Caco-2 (cell line): ENCODE results near the gene KIF14. TPM values are rescaled to one million over a fixed set of nuclear protein-coding genes. Genes with fewer than 3 reads are reported as not detected.

Experiments used
- BruUV-seq: library from RNA; stranded (reverse); fragments of 400-500 nt; replicated peaks from 2 replicates; lab custom pipeline; 2021; lab: Mats Ljungman, UMichigan
- CTCF ChIA-PET: fragments of 300-600 bp; sonication (Branson Sonifier 250); formaldehyde crosslinking; loops from one replicate; lab custom pipeline; 2022; ENCODE audit warnings: antibody characterized with exemption; lab: Charles Lee
- POLR2A ChIA-PET: fragments of 300-600 bp; sonication (Branson Sonifier 250); formaldehyde crosslinking; loops from one replicate; lab custom pipeline; 2022; ENCODE audit warnings: antibody characterized with exemption; lab: Charles Lee
- DNase-seq, 2 experiments: peaks; one replicate each; pipeline versions ENCODE4 v3.0.0 to v3.0.0-alpha.2; 2020 to 2022
- H3K27me3 ChIP-seq: replicated peaks from 2 replicates; pipeline ENCODE4 v1.6.0; 2011; ENCODE audit warnings: low read length; ENCODE audit not compliant: control insufficient read depth, insufficient read depth
- H3K36me3 ChIP-seq: 2 replicates; pipeline ENCODE4 v1.5.1; 2011; ENCODE audit warnings: low read length; ENCODE audit not compliant: control insufficient read depth, insufficient read depth
- H3K4me1 ChIP-seq: fragments of 250-450 bp; sonication (Bioruptor Pico); 2 replicates; pipeline ENCODE4 v1.5.1; 2020; ENCODE audit warnings: mild to moderate bottlenecking
- H3K4me3 ChIP-seq: 2 replicates; pipeline ENCODE4 v1.5.1; 2011; ENCODE audit warnings: low read depth, mild to moderate bottlenecking, control low read depth, low read length
- H3K9me3 ChIP-seq: fragments of 250-450 bp; sonication (Bioruptor Pico); 2 replicates; pipeline ENCODE4 v1.5.1; 2020; ENCODE audit warnings: mild to moderate bottlenecking, moderate library complexity
- H3K27ac Mint-ChIP-seq: one replicate; pipeline ENCODE4 v1.8.0; 2022; ENCODE audit warnings: mixed read lengths; ENCODE audit not compliant: unreplicated experiment
- H3K27me3 Mint-ChIP-seq: one replicate; pipeline ENCODE4 v1.8.0; 2022; ENCODE audit warnings: mixed read lengths; ENCODE audit not compliant: insufficient read depth, unreplicated experiment
- H3K36me3 Mint-ChIP-seq: one replicate; pipeline ENCODE4 v1.8.0; 2022; ENCODE audit warnings: mild to moderate bottlenecking, mixed read lengths; ENCODE audit not compliant: insufficient read depth, unreplicated experiment
- H3K4me1 Mint-ChIP-seq: one replicate; pipeline ENCODE4 v1.8.0; 2022; ENCODE audit warnings: low read depth, mixed read lengths; ENCODE audit not compliant: unreplicated experiment
- H3K4me3 Mint-ChIP-seq: one replicate; pipeline ENCODE4 v1.8.0; 2022; ENCODE audit warnings: mild to moderate bottlenecking, moderate library complexity, mixed read lengths; ENCODE audit not compliant: unreplicated experiment
- H3K9me3 Mint-ChIP-seq: one replicate; pipeline ENCODE4 v1.8.0; 2022; ENCODE audit warnings: mixed read lengths; ENCODE audit not compliant: unreplicated experiment
- CTCF ChIP-seq, 2 experiments: fragments of 200-600 bp in 1 of 2; IDR thresholded peaks; 1 replicate in 1 of 2; 2 replicates in 1 of 2; pipeline versions ENCODE4 v1.5.1 to v1.8.0; 2011 to 2022; ENCODE audit warnings: antibody characterized with exemption in 1 of 2, control low read depth in 1 of 2, inconsistent platforms in 1 of 2, low read depth in 1 of 2, low read length in 1 of 2, mild to moderate bottlenecking in 1 of 2, moderate library complexity in 1 of 2; ENCODE audit not compliant: insufficient read depth in 1 of 2, severe bottlenecking in 1 of 2, unreplicated experiment in 1 of 2
- intact Hi-C: fragments of 100-400 bp; cut with micrococcal nuclease; formaldehyde crosslinking; loops from one replicate; pipeline ENCODE4 v1.10.0; 2022; ENCODE audit not compliant: unreplicated experiment
- total RNA-seq: library from RNA; stranded (reverse); gene quantifications from 2 replicates; pipeline ENCODE4 v1.2.3, GENCODE V29; 2022

KIF14 gene
- total RNA-seq, 1 experiment from 2014 or later = 11.6 TPM

GRCh38 chr1:200660719-200661118 is 40.2 kb upstream of the KIF14 start:
- no TSS peak for BruUV-seq
- DNase-seq = no peak
- H3K4me1 Mint-ChIP-seq = peaks cover 7% of the 10 kb centered on the region
- peaks cover 16% of the 10 kb centered on the region for H3K4me1 ChIP-seq
- H3K9me3 ChIP-seq = no peaks in the 10 kb centered on the region
- no peaks in the 10 kb centered on the region for H3K27me3 ChIP-seq
- intact Hi-C loops = no loop called here
- no peak overlapping the region for H3K27ac Mint-ChIP-seq
- ChIA-PET POLR2A (no interaction called here), CTCF (no interaction called here)
- no peaks in the 10 kb centered on the region for H3K27me3 Mint-ChIP-seq
- H3K36me3 Mint-ChIP-seq = peaks cover 29% of the 10 kb centered on the region
- H3K4me3 Mint-ChIP-seq = no peak overlapping the region
- H3K4me3 ChIP-seq = no peak overlapping the region
- no peaks in the 10 kb centered on the region for H3K9me3 Mint-ChIP-seq
- TF ChIP-seq CTCF (IDR thresholded peaks at IDR 0.05; ENCODE audit: insufficient read depth in 1 of 2, low read depth in 1 of 2, low read length in 1 of 2, severe bottlenecking in 1 of 2, unreplicated experiment in 1 of 2) = no peak
- H3K36me3 ChIP-seq = no peaks in the 10 kb centered on the region

GRCh38 chr1:200659269-200659668 is 38.7 kb upstream of the KIF14 start:
- peak overlapping the region; percentile 85 for H3K27ac Mint-ChIP-seq
- Histone ChIP-seq H3K4me3 (no peak overlapping the region), H3K27me3 (no peaks in the 10 kb centered on the region), H3K36me3 (no peaks in the 10 kb centered on the region), H3K9me3 (no peaks in the 10 kb centered on the region), H3K4me1 (peaks cover 29% of the 10 kb centered on the region)
- TF ChIP-seq CTCF (IDR thresholded peaks at IDR 0.05; ENCODE audit: insufficient read depth in 1 of 2, low read depth in 1 of 2, low read length in 1 of 2, severe bottlenecking in 1 of 2, unreplicated experiment in 1 of 2) = no peak
- BruUV-seq = no TSS peak
- intact Hi-C loops = no loop called here
- ChIA-PET CTCF (no interaction called here), POLR2A (no interaction called here)
- H3K4me1 Mint-ChIP-seq = peaks cover 21% of the 10 kb centered on the region
- no peaks in the 10 kb centered on the region for H3K27me3 Mint-ChIP-seq
- peak overlapping the region; percentile 12 for H3K4me3 Mint-ChIP-seq
- peaks cover 22% of the 10 kb centered on the region for H3K36me3 Mint-ChIP-seq
- peak; percentile 23 to 62 for DNase-seq
- no peaks in the 10 kb centered on the region for H3K9me3 Mint-ChIP-seq

- Histone ChIP-seq H3K4me1 (peaks cover 33% of the 10 kb centered on the region), H3K36me3 (no peaks in the 10 kb centered on the region), H3K27me3 (no peaks in the 10 kb centered on the region), H3K9me3 (no peaks in the 10 kb centered on the region; the same call in 1 of the 2 replicates), H3K4me3 (no peak overlapping the region)
- peaks cover 30% of the 10 kb centered on the region for H3K4me1 Mint-ChIP-seq
- BruUV-seq = no TSS peak
- intact Hi-C loops = no loop called here
- peaks cover 25% of the 10 kb centered on the region for H3K36me3 Mint-ChIP-seq
- CTCF ChIA-PET = no interaction called here
- no peak for TF ChIP-seq CTCF (IDR thresholded peaks at IDR 0.05; ENCODE audit: insufficient read depth in 1 of 2, low read depth in 1 of 2, low read length in 1 of 2, severe bottlenecking in 1 of 2, unreplicated experiment in 1 of 2)
- POLR2A ChIA-PET = no interaction called here
- no peak for DNase-seq
- no peaks in the 10 kb centered on the region for H3K27me3 Mint-ChIP-seq
- no peak overlapping the region for H3K4me3 Mint-ChIP-seq
- peaks cover 9% of the 10 kb centered on the region for H3K9me3 Mint-ChIP-seq
- H3K27ac Mint-ChIP-seq = no peak overlapping the region
Observed at GRCh38 chr1:200658037-200658818, 37.7 kb upstream of the KIF14 start.
